Measurements from ENCODE around the gene NSMCE1. TPM values are rescaled to one million over a fixed set of nuclear protein-coding genes. Genes with fewer than 3 reads are reported as not detected.
"Not testable (repeated sequence)": the region's sequence is repeated elsewhere in the genome, so short reads cannot be mapped to it uniquely, and the experiment has no call there.

The NSMCE1 gene
- total and polyA plus RNA-seq, 3 donors from 2014 or later, result 58.1 to 135 (median 71.1) TPM

DNA sequence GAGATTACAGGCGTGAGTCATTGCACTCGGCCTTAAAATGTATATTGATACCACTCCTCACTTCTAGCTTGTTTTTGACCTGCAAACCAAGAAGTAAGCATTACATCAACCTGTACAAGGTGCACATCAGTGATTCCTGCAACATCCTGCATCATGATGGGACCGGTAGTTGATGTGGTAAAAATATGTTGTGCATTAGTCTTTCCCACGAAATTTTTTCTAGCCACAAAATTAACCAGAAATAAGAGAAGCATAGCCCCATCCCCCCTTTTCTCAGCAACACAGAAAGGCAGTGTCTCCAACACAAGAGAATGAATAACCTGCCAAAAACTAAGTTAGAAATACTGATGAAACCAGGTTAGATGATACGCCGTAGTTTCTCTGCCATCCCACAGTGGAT lies 21.1 kb upstream of the NSMCE1 start:
- H3K27ac ChIP-seq, result no peak overlapping the region
- H3K4me1 ChIP-seq, result peaks cover 3% of the 10 kb centered on the region
- no peak for DNase-seq
- no peak for TF ChIP-seq POLR2A (IDR thresholded peaks at IDR 0.05)
- TF ChIP-seq, protein P1, sequence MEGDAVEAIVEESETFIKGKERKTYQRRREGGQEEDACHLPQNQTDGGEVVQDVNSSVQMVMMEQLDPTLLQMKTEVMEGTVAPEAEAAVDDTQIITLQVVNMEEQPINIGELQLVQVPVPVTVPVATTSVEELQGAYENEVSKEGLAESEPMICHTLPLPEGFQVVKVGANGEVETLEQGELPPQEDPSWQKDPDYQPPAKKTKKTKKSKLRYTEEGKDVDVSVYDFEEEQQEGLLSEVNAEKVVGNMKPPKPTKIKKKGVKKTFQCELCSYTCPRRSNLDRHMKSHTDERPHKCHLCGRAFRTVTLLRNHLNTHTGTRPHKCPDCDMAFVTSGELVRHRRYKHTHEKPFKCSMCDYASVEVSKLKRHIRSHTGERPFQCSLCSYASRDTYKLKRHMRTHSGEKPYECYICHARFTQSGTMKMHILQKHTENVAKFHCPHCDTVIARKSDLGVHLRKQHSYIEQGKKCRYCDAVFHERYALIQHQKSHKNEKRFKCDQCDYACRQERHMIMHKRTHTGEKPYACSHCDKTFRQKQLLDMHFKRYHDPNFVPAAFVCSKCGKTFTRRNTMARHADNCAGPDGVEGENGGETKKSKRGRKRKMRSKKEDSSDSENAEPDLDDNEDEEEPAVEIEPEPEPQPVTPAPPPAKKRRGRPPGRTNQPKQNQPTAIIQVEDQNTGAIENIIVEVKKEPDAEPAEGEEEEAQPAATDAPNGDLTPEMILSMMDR (IDR thresholded peaks at IDR 0.05), result no peak
- intact Hi-C loops (cut with DNase I; ENCODE audit: low total_unique reads), result no loop called here
- no peaks in the 10 kb centered on the region for H3K9me3 ChIP-seq
- no peaks in the 10 kb centered on the region for H3K36me3 ChIP-seq (ENCODE audit: low read depth, missing control alignments)
- no peaks in the 10 kb centered on the region for H3K27me3 ChIP-seq
- 73 to 78% methylated on average over 6 of the region's 6 CpGs for WGBS, 2 donors
- H3K4me3 ChIP-seq, result no peak overlapping the region

DNA sequence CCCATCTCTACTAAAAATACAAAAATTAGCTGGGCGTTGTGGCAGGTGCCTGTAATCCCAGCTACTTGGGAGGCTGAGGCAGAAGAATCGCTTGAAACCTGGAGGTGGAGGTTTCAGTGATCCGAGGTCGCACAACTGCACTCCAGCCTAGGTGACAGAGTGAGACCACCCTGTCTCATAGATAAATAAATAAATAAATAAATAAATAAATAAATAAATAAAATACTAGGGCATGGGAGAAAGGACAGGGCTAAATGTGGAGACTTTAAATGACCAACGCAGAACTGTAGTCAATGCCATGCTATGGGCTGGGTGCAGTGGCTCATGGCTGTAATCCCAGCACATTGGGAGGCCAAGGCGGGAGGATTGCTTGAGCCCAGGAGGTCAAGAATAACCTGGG lies 19.7 kb upstream of the NSMCE1 start:
- H3K36me3 ChIP-seq (ENCODE audit: low read depth, missing control alignments); H3K4me1 ChIP-seq; intact Hi-C loops (cut with DNase I; ENCODE audit: low total_unique reads); H3K4me3 ChIP-seq; H3K27me3 ChIP-seq; H3K27ac ChIP-seq; H3K9me3 ChIP-seq; DNase-seq: not testable (repeated sequence)
- WGBS, 2 donors, result 82 to 99% methylated on average over 6 of the region's 6 CpGs

DNA sequence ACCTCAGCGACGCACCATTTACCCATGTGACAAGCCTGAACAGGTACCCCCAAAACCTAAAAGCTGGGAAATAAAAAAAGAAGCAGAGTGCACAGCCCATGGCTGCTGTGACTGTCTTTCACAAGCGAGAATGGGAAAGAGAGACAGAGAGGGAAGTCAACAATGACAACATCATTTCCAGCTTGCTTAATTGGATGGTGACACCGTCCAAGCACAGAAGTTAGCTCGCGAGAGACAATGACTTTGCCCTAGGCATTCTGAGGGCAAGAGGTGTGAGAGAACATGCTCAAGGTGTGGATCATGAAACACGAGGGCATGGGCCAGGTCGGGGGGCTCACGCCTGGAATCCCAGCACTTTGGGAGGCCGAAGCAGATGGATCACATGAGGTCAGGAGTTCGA lies 19.3 kb upstream of the NSMCE1 start:
- no peak for DNase-seq
- 94% methylated on average over 11 of the region's 11 CpGs for whole genome bisulfite sequencing, 2 donors

DNA sequence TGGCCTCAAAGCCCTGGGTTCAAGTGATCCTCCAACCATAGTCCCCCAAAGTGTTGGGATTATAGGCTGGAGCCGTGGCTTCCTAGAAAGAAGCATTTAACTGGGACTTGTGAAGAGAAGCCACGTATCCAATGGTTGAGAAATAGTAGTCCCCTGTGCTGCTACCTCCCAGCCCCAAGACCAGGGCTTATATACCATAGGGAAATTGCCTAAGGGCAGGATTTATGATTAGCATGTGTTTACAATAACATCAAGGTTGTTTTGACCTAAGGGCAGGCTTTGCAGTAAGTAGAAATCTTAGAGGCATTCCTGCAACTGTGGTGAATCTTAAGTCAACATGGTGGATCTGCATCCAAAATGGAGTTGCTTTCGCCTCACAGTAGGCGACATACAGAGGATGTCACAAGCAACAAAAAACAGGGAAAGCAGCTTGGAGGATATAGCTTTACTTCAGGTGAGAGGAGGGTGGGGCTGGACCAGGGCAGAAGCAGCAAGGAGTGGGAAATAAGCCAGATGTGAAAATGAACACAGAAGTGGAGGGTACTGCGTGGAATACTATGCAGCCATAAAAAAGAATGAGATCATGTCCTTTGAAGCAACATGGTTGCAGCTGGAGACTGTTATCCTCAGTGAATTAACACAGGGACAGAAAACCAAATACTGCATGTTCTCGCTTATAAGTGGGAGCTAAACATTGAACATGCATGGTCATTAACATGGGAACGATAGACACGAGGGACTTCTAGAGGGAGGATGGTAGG lies 18.7 kb upstream of the NSMCE1 start:
- intact Hi-C loops (cut with DNase I; ENCODE audit: low total_unique reads), result no loop called here

More for the DNA sequence above, 19.3 kb upstream of the NSMCE1 start:
- Histone ChIP-seq H3K4me1 (peaks cover 3% of the 10 kb centered on the region), H3K27ac (no peak overlapping the region), H3K9me3 (no peaks in the 10 kb centered on the region), H3K36me3 (ENCODE audit: low read depth, missing control alignments) (no peaks in the 10 kb centered on the region), H3K27me3 (no peaks in the 10 kb centered on the region), H3K4me3 (no peak overlapping the region)
- no peak for TF ChIP-seq POLR2A (IDR thresholded peaks at IDR 0.05)
- TF ChIP-seq, protein P1 (IDR thresholded peaks at IDR 0.05), result no peak
- intact Hi-C loops (cut with DNase I; ENCODE audit: low total_unique reads), result no loop called here

DNA sequence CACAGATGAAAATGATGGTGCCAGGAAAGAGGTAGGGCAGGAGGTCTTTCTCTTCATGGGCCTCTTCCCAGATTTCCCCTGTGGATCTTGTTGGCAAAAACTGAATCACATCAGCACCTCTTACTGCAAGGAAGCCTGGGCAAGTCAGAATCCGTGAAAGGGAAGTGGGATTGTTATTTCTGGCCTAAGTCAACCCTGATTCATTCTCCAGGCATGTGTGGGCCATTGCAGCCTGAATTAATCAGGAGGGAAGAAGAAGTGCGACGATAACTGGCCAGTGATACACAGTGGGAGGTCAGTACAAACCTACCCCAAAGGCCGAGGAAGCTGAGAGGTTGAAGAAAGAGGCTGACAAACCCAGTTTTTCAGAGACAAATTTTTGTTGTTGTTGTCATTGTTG lies 17.9 kb upstream of the NSMCE1 start:
- intact Hi-C loops (cut with DNase I; ENCODE audit: low total_unique reads), result no loop called here
- Histone ChIP-seq H3K4me3 (no peak overlapping the region), H3K36me3 (ENCODE audit: low read depth, missing control alignments) (no peaks in the 10 kb centered on the region), H3K4me1 (peaks cover 3% of the 10 kb centered on the region), H3K27ac (no peak overlapping the region), H3K27me3 (no peaks in the 10 kb centered on the region), H3K9me3 (no peaks in the 10 kb centered on the region)
- TF ChIP-seq POLR2A (IDR thresholded peaks at IDR 0.05), result no peak
- TF ChIP-seq, protein P1 (IDR thresholded peaks at IDR 0.05), result no peak
- DNase-seq, result no peak
- WGBS, 2 donors, result 44 to 50% methylated on average over 4 of the region's 4 CpGs

More for the DNA sequence above, 18.7 kb upstream of the NSMCE1 start:
- 92 to 96% methylated on average over 8 of the region's 8 CpGs for WGBS, 2 donors
- Histone ChIP-seq H3K36me3 (ENCODE audit: low read depth, missing control alignments) (no peaks in the 10 kb centered on the region), H3K4me1 (peaks cover 3% of the 10 kb centered on the region), H3K4me3 (no peak overlapping the region), H3K27me3 (no peaks in the 10 kb centered on the region), H3K9me3 (no peaks in the 10 kb centered on the region), H3K27ac (no peak overlapping the region)
- DNase-seq, result no peak
- TF ChIP-seq POLR2A (IDR thresholded peaks at IDR 0.05), result no peak
- TF ChIP-seq, protein P1 (IDR thresholded peaks at IDR 0.05), result no peak

Data from testis (tissue), 3 donors.